GM12892 (cell line): ENCODE results near the gene GSPT1.

Experiments used
- POLR2AphosphoS5 ChIP-seq: IDR thresholded peaks from 2 replicates; pipeline ENCODE4 v1.6.1; 2011; ENCODE audit warnings: low read depth, low read length, control low read depth
- TAF1 ChIP-seq: IDR thresholded peaks from 2 replicates; pipeline ENCODE4 v1.6.1; 2011; ENCODE audit warnings: low read depth, mild to moderate bottlenecking, control low read depth, low read length, borderline replicate concordance

GRCh38 chr16:11914210-11915113 is 1.3 kb downstream of the GSPT1 start:
- no peak for TF ChIP-seq POLR2AphosphoS5
- no peak for TF ChIP-seq TAF1
